OCI-LY7 (cell line): ENCODE data around the gene LEMD2.

Source experiments
- EZH2phosphoT487 ChIP-seq: fragments of 200-600 bp; sonication (generic); IDR thresholded peaks from 2 replicates; pipeline ENCODE4 v1.6.1; 2018; ENCODE audit warnings: low read depth, borderline replicate concordance, mild to moderate bottlenecking, mixed run types, antibody characterized with exemption, low read length, moderate library complexity, mixed read lengths
- TF ChIP-seq, protein P1 (sequence below): fragments of 200-600 bp; sonication (generic); conservative IDR thresholded peaks from 2 replicates; pipeline ENCODE4 v1.5.1; 2014; ENCODE audit warnings: mild to moderate bottlenecking, antibody characterized with exemption, low read length, moderate library complexity, mixed read lengths

DNA sequence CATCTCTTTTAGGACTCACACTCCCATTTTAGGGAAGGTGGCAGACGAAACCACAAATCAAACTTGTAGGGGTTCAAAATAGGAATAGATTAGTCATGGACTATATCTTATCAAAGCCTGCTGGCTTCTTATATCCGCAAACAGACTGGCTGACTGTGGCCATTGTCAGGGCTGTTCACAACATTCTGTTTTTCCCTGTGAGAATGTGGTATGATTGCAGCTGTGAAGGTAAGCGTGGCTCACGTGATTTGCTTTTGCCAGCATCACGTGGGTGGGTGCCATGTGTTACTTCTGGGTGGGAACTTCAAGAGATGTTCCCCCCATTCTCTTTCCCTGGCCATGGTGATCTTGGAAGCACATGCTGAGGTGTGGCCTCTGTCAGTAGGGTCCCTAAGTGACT is 48.1 kb downstream of the LEMD2 start:
- no peak for TF ChIP-seq EZH2phosphoT487
- TF ChIP-seq, protein P1, sequence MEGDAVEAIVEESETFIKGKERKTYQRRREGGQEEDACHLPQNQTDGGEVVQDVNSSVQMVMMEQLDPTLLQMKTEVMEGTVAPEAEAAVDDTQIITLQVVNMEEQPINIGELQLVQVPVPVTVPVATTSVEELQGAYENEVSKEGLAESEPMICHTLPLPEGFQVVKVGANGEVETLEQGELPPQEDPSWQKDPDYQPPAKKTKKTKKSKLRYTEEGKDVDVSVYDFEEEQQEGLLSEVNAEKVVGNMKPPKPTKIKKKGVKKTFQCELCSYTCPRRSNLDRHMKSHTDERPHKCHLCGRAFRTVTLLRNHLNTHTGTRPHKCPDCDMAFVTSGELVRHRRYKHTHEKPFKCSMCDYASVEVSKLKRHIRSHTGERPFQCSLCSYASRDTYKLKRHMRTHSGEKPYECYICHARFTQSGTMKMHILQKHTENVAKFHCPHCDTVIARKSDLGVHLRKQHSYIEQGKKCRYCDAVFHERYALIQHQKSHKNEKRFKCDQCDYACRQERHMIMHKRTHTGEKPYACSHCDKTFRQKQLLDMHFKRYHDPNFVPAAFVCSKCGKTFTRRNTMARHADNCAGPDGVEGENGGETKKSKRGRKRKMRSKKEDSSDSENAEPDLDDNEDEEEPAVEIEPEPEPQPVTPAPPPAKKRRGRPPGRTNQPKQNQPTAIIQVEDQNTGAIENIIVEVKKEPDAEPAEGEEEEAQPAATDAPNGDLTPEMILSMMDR = no peak
